Measurements from ENCODE around the gene SMAD3. TPM values are rescaled to one million over a fixed set of nuclear protein-coding genes. Genes with fewer than 3 reads are reported as not detected.
A peak's percentile ranks its signal among the peaks of the same experiment; 100 is the strongest.

Gene SMAD3
- total and polyA plus RNA-seq, 4 donors, result 10.9 to 41.6 (median 23.4) TPM

- no peak for DNase-seq
- H3K4me3 ChIP-seq, result no peak overlapping the region
- ATAC-seq (ENCODE audit: insufficient read depth, low FRiP score), result no peak
- TF ChIP-seq CTCF (IDR thresholded peaks at IDR 0.05; ENCODE audit: control extremely low read depth, extremely low read depth), result no peak
- peaks cover 0 to 3% (median 0%) of the 10 kb centered on the region in 4 donors for H3K36me3 ChIP-seq (ENCODE audit: control insufficient read depth in 4 of 4, insufficient read depth in 4 of 4, low read length in 4 of 4)
- no peaks in the 10 kb centered on the region for H3K27me3 ChIP-seq (ENCODE audit: control insufficient read depth in 3 of 3, insufficient read depth in 3 of 3, low read length in 2 of 3)
- peaks cover 7 to 38% (median 19%) of the 10 kb centered on the region in 5 donors for H3K4me1 ChIP-seq (ENCODE audit: control insufficient read depth in 5 of 5, insufficient read depth in 5 of 5, low read length in 5 of 5)
- H3K9ac ChIP-seq (ENCODE audit: insufficient read depth in 1 of 2, low read length in 2 of 2), result no peak overlapping the region
- WGBS, 2 donors, result 76 to 95% methylated on average over 2 of the region's 2 CpGs
- no peaks in the 10 kb centered on the region for H3K9me3 ChIP-seq (ENCODE audit: control insufficient read depth in 4 of 4, insufficient read depth in 3 of 4, low read length in 3 of 4)
- no peak overlapping the region for H3K27ac ChIP-seq (ENCODE audit: low read depth in 1 of 2, low read length in 1 of 2)
Observed at GRCh38 chr15:67096546-67097294, 31.3 kb downstream of the SMAD3 start.

- Histone ChIP-seq H3K27ac (ENCODE audit: low read depth in 1 of 2, low read length in 1 of 2) (no peak overlapping the region), H3K27me3 (ENCODE audit: control insufficient read depth in 3 of 3, insufficient read depth in 3 of 3, low read length in 2 of 3) (no peaks in the 10 kb centered on the region), H3K9ac (ENCODE audit: insufficient read depth in 1 of 2, low read length in 2 of 2) (no peak overlapping the region), H3K9me3 (ENCODE audit: control insufficient read depth in 4 of 4, insufficient read depth in 3 of 4, low read length in 3 of 4) (no peaks in the 10 kb centered on the region), H3K4me3 (no peak overlapping the region), H3K4me1 (ENCODE audit: control insufficient read depth in 5 of 5, insufficient read depth in 5 of 5, low read length in 5 of 5) (peaks cover 3 to 31% (median 17%) of the 10 kb centered on the region in 5 donors), H3K36me3 (ENCODE audit: control insufficient read depth in 4 of 4, insufficient read depth in 4 of 4, low read length in 4 of 4) (peaks cover 0 to 3% (median 0%) of the 10 kb centered on the region in 4 donors)
- TF ChIP-seq CTCF (IDR thresholded peaks at IDR 0.05; ENCODE audit: control extremely low read depth, extremely low read depth), result no peak
- 97 to 98% methylated on average over 4 of the region's 4 CpGs for whole genome bisulfite sequencing, 2 donors
- DNase-seq (no peak), ATAC-seq (ENCODE audit: insufficient read depth, low FRiP score) (no peak)
Observed at GRCh38 chr15:67097424-67097823, 32.0 kb downstream of the SMAD3 start.

GRCh38 chr15:67097930-67098740 lies 32.7 kb downstream of the SMAD3 start:
- H3K36me3 ChIP-seq (ENCODE audit: control insufficient read depth in 4 of 4, insufficient read depth in 4 of 4, low read length in 4 of 4), result peaks cover 0 to 3% (median 0%) of the 10 kb centered on the region in 4 donors
- H3K4me1 ChIP-seq (ENCODE audit: control insufficient read depth in 5 of 5, insufficient read depth in 5 of 5, low read length in 5 of 5), result peaks cover 3 to 30% (median 19%) of the 10 kb centered on the region in 5 donors
- H3K4me3 ChIP-seq, result no peak overlapping the region
- no peaks in the 10 kb centered on the region for H3K27me3 ChIP-seq (ENCODE audit: control insufficient read depth in 3 of 3, insufficient read depth in 3 of 3, low read length in 2 of 3)
- peak overlapping the region in 1 of 2 donors; percentile 85 for H3K27ac ChIP-seq (ENCODE audit: low read depth in 1 of 2, low read length in 1 of 2)
- H3K9me3 ChIP-seq (ENCODE audit: control insufficient read depth in 4 of 4, insufficient read depth in 3 of 4, low read length in 3 of 4), result no peaks in the 10 kb centered on the region
- peak overlapping the region in 1 of 2 donors; percentile 38 for H3K9ac ChIP-seq (ENCODE audit: insufficient read depth in 1 of 2, low read length in 2 of 2)
- no peak for TF ChIP-seq CTCF (IDR thresholded peaks at IDR 0.05; ENCODE audit: control extremely low read depth, extremely low read depth)
- ATAC-seq (ENCODE audit: insufficient read depth, low FRiP score) (no peak), DNase-seq (peak; percentile 44 to 78 (median 65))
- 29 to 33% methylated on average over 14 of the region's 14 CpGs for WGBS, 2 donors
